ENCODE data around the gene PCDH8.

DNA sequence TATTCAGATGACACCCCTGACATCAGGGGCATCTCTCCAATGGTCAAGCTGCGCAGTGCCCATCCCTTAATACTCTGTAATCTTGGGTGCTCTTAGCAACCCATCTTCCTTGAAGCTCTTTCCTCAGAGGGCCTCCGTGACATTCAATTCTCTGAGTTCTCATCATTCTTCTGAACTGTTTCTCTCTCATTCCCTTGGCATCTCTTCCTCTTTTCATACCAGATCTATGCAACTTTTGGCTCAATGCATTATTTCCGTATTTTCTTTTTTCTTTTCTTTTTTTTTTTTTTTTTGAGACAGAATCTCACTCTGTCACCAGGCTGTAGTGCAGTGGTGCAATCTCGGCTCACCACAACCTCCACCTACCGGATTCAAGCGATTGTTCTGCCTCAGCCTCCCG is 53.9 kb downstream of the PCDH8 start:
- TF ChIP-seq, protein P1, sequence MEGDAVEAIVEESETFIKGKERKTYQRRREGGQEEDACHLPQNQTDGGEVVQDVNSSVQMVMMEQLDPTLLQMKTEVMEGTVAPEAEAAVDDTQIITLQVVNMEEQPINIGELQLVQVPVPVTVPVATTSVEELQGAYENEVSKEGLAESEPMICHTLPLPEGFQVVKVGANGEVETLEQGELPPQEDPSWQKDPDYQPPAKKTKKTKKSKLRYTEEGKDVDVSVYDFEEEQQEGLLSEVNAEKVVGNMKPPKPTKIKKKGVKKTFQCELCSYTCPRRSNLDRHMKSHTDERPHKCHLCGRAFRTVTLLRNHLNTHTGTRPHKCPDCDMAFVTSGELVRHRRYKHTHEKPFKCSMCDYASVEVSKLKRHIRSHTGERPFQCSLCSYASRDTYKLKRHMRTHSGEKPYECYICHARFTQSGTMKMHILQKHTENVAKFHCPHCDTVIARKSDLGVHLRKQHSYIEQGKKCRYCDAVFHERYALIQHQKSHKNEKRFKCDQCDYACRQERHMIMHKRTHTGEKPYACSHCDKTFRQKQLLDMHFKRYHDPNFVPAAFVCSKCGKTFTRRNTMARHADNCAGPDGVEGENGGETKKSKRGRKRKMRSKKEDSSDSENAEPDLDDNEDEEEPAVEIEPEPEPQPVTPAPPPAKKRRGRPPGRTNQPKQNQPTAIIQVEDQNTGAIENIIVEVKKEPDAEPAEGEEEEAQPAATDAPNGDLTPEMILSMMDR (conservative IDR thresholded peaks at IDR 0.05; ENCODE audit: low read length): no peak
- TF ChIP-seq EZH2phosphoT487 (IDR thresholded peaks at IDR 0.05; ENCODE audit: borderline replicate concordance): no peak

All from Loucy (cell line).